ENCODE data around the gene DBF4. TPM values are rescaled to one million over a fixed set of nuclear protein-coding genes. Genes with fewer than 3 reads are reported as not detected.

The DBF4 gene
- total and polyA plus RNA-seq, 2 of the 4 experiments (the other 2 are of a cell fraction), result 6.4 to 7.2 TPM

DNA sequence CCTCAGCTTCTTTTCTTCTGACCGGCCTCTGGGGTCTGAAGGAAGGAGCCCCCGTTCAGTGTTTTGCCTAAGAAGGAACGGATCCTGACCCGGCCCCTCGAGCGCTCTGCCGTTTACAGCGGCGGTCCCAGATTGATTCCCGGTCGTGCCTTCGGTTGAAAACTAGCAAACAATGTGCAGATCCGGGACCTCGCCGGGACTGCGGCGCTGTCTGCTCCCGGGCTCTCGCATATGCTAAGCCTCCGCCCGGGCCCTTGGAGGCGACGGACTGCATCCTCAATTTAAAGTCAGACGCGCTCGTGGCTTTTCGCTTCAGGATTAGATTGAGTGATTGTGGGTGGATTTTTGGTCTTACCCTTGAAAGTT lies 559 bp downstream of the DBF4 start:
- Histone ChIP-seq H3K14ac (replicated peaks; ENCODE audit: low read depth, low read length) (peak overlapping the region; percentile 43; the same call in 1 of the 2 replicates), H3K9me3 (ENCODE audit: control insufficient read depth, insufficient read depth, low read length) (no peaks in the 10 kb centered on the region), H3K4ac (ENCODE audit: low read depth, low read length) (peak overlapping the region; percentile 60; the same call in 1 of the 2 replicates), H3K27ac (ENCODE audit: insufficient read depth, low read length) (peak overlapping the region; percentile 39), H3K4me2 (ENCODE audit: low read depth, low read length) (peak overlapping the region; percentile 78), H3K79me1 (ENCODE audit: low read depth in 1 of 2, low read length in 2 of 2) (peaks cover 7 to 27% of the 10 kb centered on the region in 2 experiments; a peak in 3 of 4 replicates), H2AFZ (replicated peaks; ENCODE audit: low read length, poor library complexity) (peak overlapping the region; percentile 96), H3K56ac (ENCODE audit: extremely low read depth, insufficient read depth, low read length) (peak overlapping the region; percentile 72; the same call in 1 of the 2 replicates), H4K8ac (ENCODE audit: low read depth in 2 of 2, low read length in 2 of 2) (peak overlapping the region in 1 of 2 experiments; percentile 67; a peak in 1 of 4 replicates), H2BK5ac (ENCODE audit: low read depth, low read length, poor library complexity, severe bottlenecking) (no peak overlapping the region), H3K23ac (ENCODE audit: low read depth, low read length) (peak overlapping the region; percentile 74), H3K9me1 (ENCODE audit: insufficient read depth, low read length) (no peaks in the 10 kb centered on the region), H4K91ac (ENCODE audit: insufficient read depth, low read depth, low read length) (no peak overlapping the region), H2BK120ac (ENCODE audit: low read depth, low read length) (0 out of 2 replicates have a peak overlapping the region, but pooled peaks have one; percentile 23), H2AK9ac (replicated peaks; ENCODE audit: low read depth, low read length, poor library complexity) (peak overlapping the region; percentile 8), H3K36me3 (ENCODE audit: control insufficient read depth, insufficient read depth, low read length) (no peaks in the 10 kb centered on the region), H3K4me3 (ENCODE audit: insufficient read depth, low read depth, low read length) (peak overlapping the region; percentile 61), H4K20me1 (ENCODE audit: insufficient read depth, low read length) (no peaks in the 10 kb centered on the region), H3K9ac (ENCODE audit: low read depth, low read length) (peak overlapping the region; percentile 51), H3K18ac (ENCODE audit: low read depth, low read length) (no peak overlapping the region), H2BK15ac (ENCODE audit: low read depth, low read length) (no peak overlapping the region), H3K27me3 (ENCODE audit: control insufficient read depth, insufficient read depth, low read length) (no peaks in the 10 kb centered on the region), H2AK5ac (ENCODE audit: low read depth, low read length) (no peak overlapping the region), H2BK20ac (ENCODE audit: low read depth, low read length) (no peak overlapping the region), H3K4me1 (ENCODE audit: control insufficient read depth, insufficient read depth, low read length) (no peaks in the 10 kb centered on the region), H4K5ac (ENCODE audit: low read depth, low read length) (no peak overlapping the region)
- BruUV-seq (replicated peaks), result TSS peak; percentile 49
- POLR2A ChIA-PET (ENCODE audit: unreplicated experiment), result no interaction called here
- intact Hi-C loops (cut with micrococcal nuclease) (loop anchor here (1.0 to 10.0 kb wide), 5 partner anchors 8 to 722 kb away; partner anchors contain the start of gene DMTF1), dilution Hi-C loops (cut with HindIII; ENCODE audit: low sequenced_read_pairs, unreplicated experiment) (no loop called here), in situ Hi-C loops (cut with MboI; ENCODE audit: low sequenced_read_pairs) (loop anchor here (10.0 kb wide), 1 partner anchor 562 kb away; no protein-coding TSS in a partner anchor)
- peak; percentile 49 for ATAC-seq (ENCODE audit: low read depth)
- TF ChIP-seq RFX5 (IDR thresholded peaks at IDR 0.05; ENCODE audit: low read depth, low read length) (no peak), MXI1 (IDR thresholded peaks at IDR 0.05; ENCODE audit: borderline replicate concordance, low read depth, low read length) (0 out of 2 replicates have a peak, but pooled peaks have one; percentile 34), CHD1 (IDR thresholded peaks at IDR 0.05; ENCODE audit: low read depth, low read length) (0 out of 2 replicates have a peak, but pooled peaks have one; percentile 32)
- WGBS, 2 experiments (ENCODE audit: extremely low coverage in 2 of 2, insufficient read length in 1 of 2), result 2% methylated on average over 12 of the region's 27 CpGs; no CpG with 5 or more reads in 1 of the 2 experiments
- peak; percentile 61 for DNase-seq
- CTCF ChIA-PET, result no interaction called here

Data from IMR-90 (cell line).